GM04503 (cell line): Measurements from ENCODE around the gene RGS19.
"Not testable (repeated sequence)": the region's sequence is repeated elsewhere in the genome, so short reads cannot be mapped to it uniquely, and the experiment has no call there.

Source experiments
- DNase-seq: peaks from one replicate; pipeline ENCODE4 v3.0.0-alpha.2; 2012; ENCODE audit warnings: low read depth

RGS19 gene

GRCh38 chr20:64079273-64080012 lies at the start of gene RGS19:
Gene RGS19 (minus strand): TSS chr20:64079518. CDS start chr20:64076886, 2,632 bp downstream.
- no peak for DNase-seq

GRCh38 chr20:64123517-64123916 lies 44.2 kb upstream of the RGS19 start:
- not testable (repeated sequence) for DNase-seq

- DNase-seq: not testable (repeated sequence)
These were observed 43.6 kb upstream of the RGS19 start for GRCh38 chr20:64122927-64123326.

GRCh38 chr20:64121586-64121985 lies 42.3 kb upstream of the RGS19 start:
- no peak for DNase-seq

GRCh38 chr20:64119681-64120341 lies 40.5 kb upstream of the RGS19 start:
- no peak for DNase-seq

- DNase-seq: no peak
These were observed 40.0 kb upstream of the RGS19 start for GRCh38 chr20:64119301-64119680.

GRCh38 chr20:64117432-64117777 lies 38.1 kb upstream of the RGS19 start:
- not testable (repeated sequence) for DNase-seq

- DNase-seq: no peak
These were observed 37.5 kb upstream of the RGS19 start for GRCh38 chr20:64116541-64117431.

- DNase-seq: no peak
These were observed 36.7 kb upstream of the RGS19 start for GRCh38 chr20:64116016-64116415.

GRCh38 chr20:64115171-64115911 lies 36.0 kb upstream of the RGS19 start:
- no peak for DNase-seq

GRCh38 chr20:64114356-64114971 lies 35.1 kb upstream of the RGS19 start:
- DNase-seq: no peak

- no peak for DNase-seq
These were observed 34.6 kb upstream of the RGS19 start for GRCh38 chr20:64113796-64114355.

- no peak for DNase-seq
These were observed 34.1 kb upstream of the RGS19 start for GRCh38 chr20:64113444-64113775.

GRCh38 chr20:64112691-64113443 lies 33.5 kb upstream of the RGS19 start:
- DNase-seq: no peak

GRCh38 chr20:64111841-64112641 lies 32.7 kb upstream of the RGS19 start:
- DNase-seq: no peak

- no peak for DNase-seq
These were observed 31.2 kb upstream of the RGS19 start for GRCh38 chr20:64110411-64111068.

- DNase-seq: no peak
These were observed 30.6 kb upstream of the RGS19 start for GRCh38 chr20:64109831-64110391.

GRCh38 chr20:64108731-64109681 lies 29.7 kb upstream of the RGS19 start:
- DNase-seq: no peak
